Measurements from ENCODE around the gene SIGLEC7.

The SIGLEC7 gene

GRCh38 chr19:51142119-51142518 is at the start of gene SIGLEC7:
Gene SIGLEC7 (plus strand): TSS chr19:51142301. CDS start chr19:51142370, 69 bp downstream.
- no peak for DNase-seq

GRCh38 chr19:51093101-51093500 is 49.0 kb upstream of the SIGLEC7 start:
- no peak for DNase-seq

GRCh38 chr19:51093510-51094345 is 48.4 kb upstream of the SIGLEC7 start:
- no peak for DNase-seq

GRCh38 chr19:51094696-51095279 is 47.3 kb upstream of the SIGLEC7 start:
- no peak for DNase-seq

GRCh38 chr19:51096473-51097165 is 45.5 kb upstream of the SIGLEC7 start:
- DNase-seq: no peak

GRCh38 chr19:51097166-51097738 is 44.8 kb upstream of the SIGLEC7 start:
- DNase-seq: no peak

GRCh38 chr19:51097796-51098195 is 44.3 kb upstream of the SIGLEC7 start:
- DNase-seq: no peak

- no peak for DNase-seq
Observed at GRCh38 chr19:51098365-51099046, 43.6 kb upstream of the SIGLEC7 start.

GRCh38 chr19:51099047-51099382 is 43.1 kb upstream of the SIGLEC7 start:
- no peak for DNase-seq

GRCh38 chr19:51100601-51101000 is 41.5 kb upstream of the SIGLEC7 start:
- DNase-seq: no peak

GRCh38 chr19:51101171-51101865 is 40.8 kb upstream of the SIGLEC7 start:
- DNase-seq: no peak

GRCh38 chr19:51102991-51103390 is 39.1 kb upstream of the SIGLEC7 start:
- no peak for DNase-seq

GRCh38 chr19:51103926-51104341 is 38.2 kb upstream of the SIGLEC7 start:
- no peak for DNase-seq

- DNase-seq: no peak
Observed at GRCh38 chr19:51107406-51108065, 34.6 kb upstream of the SIGLEC7 start.

- peak; percentile 97 for DNase-seq
Observed at GRCh38 chr19:51108066-51108804, 33.9 kb upstream of the SIGLEC7 start, which contains the start of gene CTU1. Gene CTU1 (minus strand): TSS chr19:51108409. CDS start chr19:51104569, 3,840 bp downstream.

GRCh38 chr19:51108805-51109146 is 33.3 kb upstream of the SIGLEC7 start:
- no peak for DNase-seq

- DNase-seq: no peak
Observed at GRCh38 chr19:51110666-51110971, 31.5 kb upstream of the SIGLEC7 start.

GRCh38 chr19:51111606-51112005 is 30.5 kb upstream of the SIGLEC7 start:
- DNase-seq: no peak

- no peak for DNase-seq
Observed at GRCh38 chr19:51114087-51114729, 27.9 kb upstream of the SIGLEC7 start.

- DNase-seq: no peak
Observed at GRCh38 chr19:51116736-51117286, 25.3 kb upstream of the SIGLEC7 start.

All from NCI-H524 treated with DMSO at 0.1 percent for 48 hours (cell line).